GM12872 (cell line): ENCODE results near the gene APH1B.

Experiments
- TF ChIP-seq, protein P1 (sequence below): IDR thresholded peaks from 3 replicates; pipeline ENCODE4 v1.5.1; 2011; ENCODE audit warnings: low read depth, mild to moderate bottlenecking, low read length, moderate library complexity; ENCODE audit not compliant: insufficient read depth

APH1B gene

DNA sequence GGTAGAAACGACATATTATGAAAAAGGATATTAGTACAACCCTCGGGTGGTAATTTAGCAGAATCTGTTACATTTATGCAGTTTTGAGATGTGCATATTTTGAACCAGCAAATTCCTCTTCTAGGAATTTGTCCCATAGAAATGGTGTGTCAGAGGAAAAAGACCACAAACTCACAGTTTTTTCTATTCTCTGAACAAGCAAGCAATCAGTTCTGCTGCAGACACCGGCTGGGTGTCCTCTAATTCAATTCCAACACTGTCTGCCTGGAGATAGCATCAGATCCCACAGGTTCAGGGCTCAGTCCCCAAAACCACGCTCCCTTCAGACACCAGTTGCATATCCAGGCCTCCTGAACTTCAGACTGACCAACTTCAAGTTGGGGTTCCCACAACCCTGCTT, 36.4 kb downstream of the APH1B start:
- TF ChIP-seq, protein P1, sequence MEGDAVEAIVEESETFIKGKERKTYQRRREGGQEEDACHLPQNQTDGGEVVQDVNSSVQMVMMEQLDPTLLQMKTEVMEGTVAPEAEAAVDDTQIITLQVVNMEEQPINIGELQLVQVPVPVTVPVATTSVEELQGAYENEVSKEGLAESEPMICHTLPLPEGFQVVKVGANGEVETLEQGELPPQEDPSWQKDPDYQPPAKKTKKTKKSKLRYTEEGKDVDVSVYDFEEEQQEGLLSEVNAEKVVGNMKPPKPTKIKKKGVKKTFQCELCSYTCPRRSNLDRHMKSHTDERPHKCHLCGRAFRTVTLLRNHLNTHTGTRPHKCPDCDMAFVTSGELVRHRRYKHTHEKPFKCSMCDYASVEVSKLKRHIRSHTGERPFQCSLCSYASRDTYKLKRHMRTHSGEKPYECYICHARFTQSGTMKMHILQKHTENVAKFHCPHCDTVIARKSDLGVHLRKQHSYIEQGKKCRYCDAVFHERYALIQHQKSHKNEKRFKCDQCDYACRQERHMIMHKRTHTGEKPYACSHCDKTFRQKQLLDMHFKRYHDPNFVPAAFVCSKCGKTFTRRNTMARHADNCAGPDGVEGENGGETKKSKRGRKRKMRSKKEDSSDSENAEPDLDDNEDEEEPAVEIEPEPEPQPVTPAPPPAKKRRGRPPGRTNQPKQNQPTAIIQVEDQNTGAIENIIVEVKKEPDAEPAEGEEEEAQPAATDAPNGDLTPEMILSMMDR, result no peak

DNA sequence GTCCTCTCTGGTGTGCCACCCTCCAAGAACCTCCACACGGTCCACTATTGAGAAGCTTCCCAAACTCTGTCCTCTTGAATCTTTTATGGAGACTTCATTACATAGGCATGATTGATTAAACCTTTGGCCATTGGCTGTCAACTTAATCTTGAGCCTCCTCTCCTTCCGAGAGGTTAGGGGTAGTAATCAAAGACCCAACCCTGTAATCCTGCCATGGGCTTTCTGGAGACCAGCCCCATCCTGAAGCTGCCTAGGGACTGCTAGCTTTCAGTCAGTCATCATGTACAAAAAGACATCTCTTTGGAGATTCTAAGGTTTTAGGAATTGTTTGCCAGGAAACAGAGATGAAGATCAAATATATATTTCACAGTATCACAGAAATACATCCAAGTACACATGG, 37.0 kb downstream of the APH1B start:
- TF ChIP-seq, protein P1, result no peak

DNA sequence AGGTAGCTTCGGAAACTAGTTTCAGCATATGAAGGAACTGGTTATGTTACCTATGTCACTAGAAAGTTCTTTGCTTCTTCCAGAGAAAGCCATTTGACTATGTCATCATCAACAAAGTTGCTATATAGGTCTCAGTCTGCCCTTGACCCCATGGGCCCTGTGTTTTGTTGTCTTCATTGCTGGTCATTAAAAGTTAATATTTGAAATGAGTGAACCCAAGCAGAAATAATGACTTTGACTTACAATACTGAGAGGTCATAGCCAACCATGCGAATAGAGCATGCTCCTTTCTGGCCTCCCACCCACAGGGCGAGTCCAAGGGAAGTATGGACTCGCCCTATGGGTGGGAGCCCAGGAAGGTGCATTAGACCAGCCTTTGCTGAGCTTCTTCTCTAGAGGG, 40.9 kb downstream of the APH1B start:
- TF ChIP-seq, protein P1, result no peak

DNA sequence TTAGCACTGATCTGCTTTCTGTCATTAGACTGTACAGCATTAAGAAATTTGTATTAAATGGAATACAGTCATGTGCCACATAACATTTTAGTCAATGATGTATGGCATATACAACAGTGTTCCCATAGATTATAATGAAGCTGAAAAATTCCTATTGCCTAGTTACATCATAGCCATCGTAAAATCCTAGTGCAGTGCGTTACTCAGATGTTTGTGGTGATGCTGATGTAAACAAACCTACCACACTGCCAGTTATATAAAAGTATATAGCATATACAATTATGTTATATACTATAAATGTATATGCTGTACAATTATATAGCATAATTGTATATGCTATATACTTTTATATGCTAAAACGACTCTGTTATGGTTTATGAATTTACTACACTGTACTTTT, 41.7 kb downstream of the APH1B start:
- TF ChIP-seq, protein P1, result no peak

DNA sequence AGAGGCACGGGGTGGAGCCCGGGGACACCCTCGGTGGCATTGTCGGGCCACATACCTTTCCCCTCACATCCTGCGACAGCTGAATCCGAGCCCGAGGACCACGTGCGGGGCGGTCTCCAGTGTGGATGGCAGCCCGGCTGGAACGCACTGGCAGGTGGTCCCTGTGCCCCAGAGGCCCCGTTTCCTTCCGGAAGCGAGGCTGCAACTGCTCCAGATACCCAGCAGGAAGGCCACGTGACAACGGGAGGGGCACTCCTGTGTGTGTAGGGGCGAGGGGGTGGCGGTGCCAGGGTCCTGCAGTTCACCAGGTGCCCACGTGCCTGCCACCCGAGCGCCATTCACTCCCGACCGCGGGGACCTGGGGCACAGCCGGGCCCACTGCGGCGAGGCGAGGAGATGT, 44.1 kb downstream of the APH1B start:
- TF ChIP-seq, protein P1, result no peak

DNA sequence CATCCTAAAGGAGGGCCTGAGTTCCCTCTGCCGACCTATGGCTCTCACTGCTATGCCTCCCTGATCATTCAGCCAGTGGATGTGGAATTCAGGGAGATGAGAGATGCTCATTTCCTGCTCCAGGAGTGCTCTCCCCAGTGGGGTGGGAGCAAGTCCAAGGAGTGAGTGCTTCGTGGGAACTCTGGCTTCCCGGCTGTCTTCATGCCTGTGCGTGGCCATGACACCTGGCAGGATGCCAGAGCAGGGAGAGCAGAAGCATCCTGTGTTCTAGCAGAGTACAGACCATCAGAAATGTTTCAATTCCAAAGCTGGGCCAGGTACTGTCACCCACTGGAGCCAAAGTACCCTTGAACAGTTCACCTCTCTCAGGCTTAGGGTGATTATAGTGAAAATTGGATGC, 45.1 kb downstream of the APH1B start:
- TF ChIP-seq, protein P1, result no peak

DNA sequence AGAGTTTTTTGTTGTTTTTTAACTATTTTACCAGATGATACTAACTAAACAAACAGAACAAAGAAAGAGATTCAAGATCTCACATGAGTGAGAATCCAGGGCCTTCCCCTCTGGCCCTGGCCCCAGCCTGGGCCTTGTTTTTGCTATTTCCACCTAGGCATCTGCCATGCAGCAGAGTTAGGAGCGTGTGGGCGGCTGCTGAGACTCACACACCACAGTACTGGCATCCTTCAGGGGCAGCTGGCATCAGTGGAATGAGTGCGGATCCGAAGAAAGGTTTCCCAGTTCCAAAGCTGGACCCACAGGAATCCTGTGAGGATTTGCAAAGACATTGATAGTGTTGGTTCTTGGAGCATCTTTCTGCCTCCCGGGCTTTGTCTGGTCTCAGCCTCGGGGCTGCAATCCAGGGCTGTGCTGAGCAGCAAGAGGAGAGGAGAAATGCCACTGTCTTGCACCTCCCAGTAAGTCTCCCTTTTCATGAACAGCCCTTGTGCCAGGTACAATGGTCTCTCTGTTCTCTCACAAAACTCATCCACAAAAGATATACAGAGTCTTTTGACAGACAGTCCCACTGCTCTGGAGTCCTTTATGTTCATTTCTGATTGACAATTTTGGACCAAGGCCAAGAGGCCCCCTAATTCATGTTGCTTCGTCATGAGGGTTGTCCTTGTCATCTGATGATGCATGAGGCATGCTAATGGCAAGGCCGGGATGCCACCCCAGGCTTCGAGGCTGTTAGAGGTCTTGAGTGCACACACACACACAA, 46.6 kb downstream of the APH1B start:
- TF ChIP-seq, protein P1, result no peak
